GM10248 (cell line): ENCODE measurements around the gene ADGRB2.

Experiments used
- CTCF ChIA-PET: fragments of 300-600 bp; sonication (Branson Sonifier 250); formaldehyde crosslinking; extraction: SDS; loops from one replicate; lab custom pipeline; 2021; ENCODE audit warnings: antibody characterized with exemption; lab: Yijun Ruan, JAX
- POLR2A ChIA-PET: fragments of 350-650 bp; sonication (Branson Sonifier 250); formaldehyde crosslinking; extraction: SDS; loops from one replicate; lab custom pipeline; 2020; ENCODE audit warnings: antibody characterized with exemption; lab: Yijun Ruan, JAX
- DNase-seq: peaks from one replicate; pipeline ENCODE4 v3.0.0; 2012; ENCODE audit errors: extremely low spot score
- TF ChIP-seq, protein P1 (sequence below): IDR thresholded peaks from 2 replicates; pipeline ENCODE4 v1.5.1; 2012; ENCODE audit warnings: mild to moderate bottlenecking, low read depth; ENCODE audit errors: extremely low read depth, missing control alignments, control extremely low read depth

The ADGRB2 gene

GRCh38 chr1:31774495-31774894 is 10.4 kb upstream of the ADGRB2 start:
- ChIA-PET CTCF (interaction anchor here (1.0 to 2.1 kb wide), 2 partner anchors 29 kb away, joined by 3 to 5 read pairs; no protein-coding TSS in a partner anchor), POLR2A (interaction anchor here (0.6 kb wide), 1 partner anchor 71 kb away, joined by 4 read pairs; the partner anchor contains the start of gene COL16A1)
- TF ChIP-seq, protein P1, sequence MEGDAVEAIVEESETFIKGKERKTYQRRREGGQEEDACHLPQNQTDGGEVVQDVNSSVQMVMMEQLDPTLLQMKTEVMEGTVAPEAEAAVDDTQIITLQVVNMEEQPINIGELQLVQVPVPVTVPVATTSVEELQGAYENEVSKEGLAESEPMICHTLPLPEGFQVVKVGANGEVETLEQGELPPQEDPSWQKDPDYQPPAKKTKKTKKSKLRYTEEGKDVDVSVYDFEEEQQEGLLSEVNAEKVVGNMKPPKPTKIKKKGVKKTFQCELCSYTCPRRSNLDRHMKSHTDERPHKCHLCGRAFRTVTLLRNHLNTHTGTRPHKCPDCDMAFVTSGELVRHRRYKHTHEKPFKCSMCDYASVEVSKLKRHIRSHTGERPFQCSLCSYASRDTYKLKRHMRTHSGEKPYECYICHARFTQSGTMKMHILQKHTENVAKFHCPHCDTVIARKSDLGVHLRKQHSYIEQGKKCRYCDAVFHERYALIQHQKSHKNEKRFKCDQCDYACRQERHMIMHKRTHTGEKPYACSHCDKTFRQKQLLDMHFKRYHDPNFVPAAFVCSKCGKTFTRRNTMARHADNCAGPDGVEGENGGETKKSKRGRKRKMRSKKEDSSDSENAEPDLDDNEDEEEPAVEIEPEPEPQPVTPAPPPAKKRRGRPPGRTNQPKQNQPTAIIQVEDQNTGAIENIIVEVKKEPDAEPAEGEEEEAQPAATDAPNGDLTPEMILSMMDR: no peak
- no peak for DNase-seq

DNA sequence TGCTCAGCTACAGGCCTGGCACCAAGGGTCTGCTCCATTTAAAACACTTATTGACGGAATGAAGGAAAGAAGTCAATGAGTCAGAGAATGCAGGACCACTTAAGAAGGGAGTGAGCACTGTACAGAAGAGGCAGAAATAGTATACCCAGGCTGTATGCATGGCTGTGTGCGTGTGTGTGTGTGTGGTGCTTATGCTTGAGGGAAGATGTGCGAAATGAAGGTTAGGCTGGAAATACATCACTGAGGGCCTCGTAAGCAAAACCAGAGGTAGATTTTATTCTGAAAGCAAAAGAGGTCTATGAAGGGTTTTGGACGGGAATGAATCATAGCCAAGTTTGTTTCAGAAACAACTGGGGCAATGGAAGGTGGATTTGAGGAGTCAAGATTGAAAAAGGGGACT is 9.7 kb upstream of the ADGRB2 start:
- ChIA-PET POLR2A (interaction anchor here (0.6 kb wide), 1 partner anchor 70 kb away, joined by 4 read pairs; the partner anchor contains the start of gene COL16A1), CTCF (interaction anchor here (1.0 kb wide), 1 partner anchor 28 kb away, joined by 3 read pairs; no protein-coding TSS in a partner anchor)
- TF ChIP-seq, protein P1: no peak
- no peak for DNase-seq

GRCh38 chr1:31772669-31773248 is 8.6 kb upstream of the ADGRB2 start:
- POLR2A ChIA-PET: no interaction called here
- CTCF ChIA-PET: no interaction called here
- TF ChIP-seq, protein P1: no peak
- no peak for DNase-seq

DNA sequence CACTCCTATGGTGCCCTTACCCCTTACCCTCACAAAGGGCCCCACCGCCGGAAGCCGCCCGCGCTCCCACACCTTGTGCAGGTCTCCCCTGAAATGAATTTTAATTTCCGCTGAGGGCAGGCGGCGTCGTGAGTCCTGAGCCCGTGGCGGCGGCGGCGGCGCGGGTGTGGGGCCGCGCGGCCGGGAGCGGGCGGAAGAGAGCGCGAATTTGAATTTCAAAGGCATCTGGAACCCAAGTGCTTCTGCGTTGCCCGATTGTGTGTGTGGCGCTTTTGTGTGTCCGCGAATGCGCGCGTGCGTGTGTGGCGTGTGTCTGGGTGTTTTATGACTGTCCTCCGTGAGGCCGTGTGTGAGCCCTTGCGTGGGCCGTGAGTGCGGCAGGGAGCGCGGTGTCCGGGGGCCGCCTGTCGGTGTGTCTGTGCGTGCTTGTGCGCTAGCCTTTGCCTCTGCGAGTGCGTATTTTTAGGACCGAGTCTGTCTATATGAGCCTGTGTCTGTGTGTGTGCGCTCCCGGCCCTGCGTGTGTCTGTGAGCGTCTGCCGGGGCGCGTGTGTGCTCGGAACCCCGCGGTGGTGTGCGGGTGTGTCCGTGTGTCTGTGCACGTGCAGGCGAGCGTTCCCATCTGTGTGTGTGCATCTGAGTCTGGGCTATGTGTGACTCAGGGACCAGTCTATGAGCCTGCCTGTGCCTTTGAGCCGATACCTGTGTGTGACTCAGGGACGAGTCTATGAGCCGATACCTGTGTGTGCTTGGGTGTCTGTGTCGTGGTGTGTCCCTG is 7.9 kb upstream of the ADGRB2 start:
- TF ChIP-seq, protein P1: no peak
- ChIA-PET CTCF (no interaction called here), POLR2A (no interaction called here)
- no peak for DNase-seq

DNA sequence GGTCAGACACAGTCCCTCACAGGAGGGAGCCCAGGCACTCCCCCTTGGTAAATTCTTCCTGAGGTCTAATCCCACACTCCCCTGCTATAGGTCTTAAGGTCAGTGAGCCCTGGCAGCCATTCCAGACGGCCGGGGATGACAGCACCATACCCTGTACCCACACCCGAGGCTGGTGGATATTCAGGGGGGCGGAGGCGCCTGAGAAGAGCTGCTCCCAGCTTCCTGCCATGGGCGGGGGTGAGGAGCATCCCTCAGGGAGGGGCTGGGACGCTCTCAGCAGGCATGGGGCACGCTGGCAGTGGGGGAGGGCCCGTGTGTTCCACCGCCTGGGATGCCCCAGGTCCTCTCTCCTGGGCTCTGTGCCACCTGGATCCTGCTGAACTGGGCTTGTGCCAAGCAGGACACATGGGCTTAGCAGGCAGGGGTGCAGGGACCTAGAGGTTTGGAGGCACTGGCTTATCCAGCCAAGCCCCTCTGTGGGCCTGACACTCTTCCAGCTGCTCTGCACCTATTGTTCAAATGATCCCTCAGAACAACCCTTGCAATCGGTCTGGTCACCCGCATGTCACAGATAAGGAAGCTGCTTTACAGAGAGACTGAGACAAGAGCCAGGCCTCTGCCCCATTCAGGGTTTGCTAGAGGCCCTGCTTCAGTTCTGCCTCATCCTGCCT is 5.7 kb upstream of the ADGRB2 start:
- DNase-seq: no peak
- ChIA-PET POLR2A (no interaction called here), CTCF (interaction anchor here (0.8 to 1.4 kb wide), 3 partner anchors 8 to 19 kb away, joined by 3 read pairs; no protein-coding TSS in a partner anchor)

More for the DNA sequence above, 5.7 kb upstream of the ADGRB2 start:
- TF ChIP-seq, protein P1: no peak
